Spleen (tissue), 11 donors: ENCODE measurements around the gene GLA. TPM values are rescaled to one million over a fixed set of nuclear protein-coding genes. Genes with fewer than 3 reads are reported as not detected.

Experiments used
- DNase-seq: peaks from one replicate; pipeline ENCODE4 v3.0.0-alpha.2; 2020
- H3K27ac ChIP-seq, 8 donors: fragments of 200-600 bp; sonication (generic) in 7 of 8; 1 replicate in 4 of 8; 2 replicates in 4 of 8; pipeline versions ENCODE4 v1.5.0 to v1.8.0; 2016 to 2021; ENCODE audit warnings: inconsistent platforms in 4 of 8, mild to moderate bottlenecking in 4 of 8, moderate library complexity in 1 of 8
- H3K27me3 ChIP-seq, 7 donors: fragments of 200-600 bp; sonication (generic) in 6 of 7; replicated peaks in 1 of 7; 1 replicate in 4 of 7; 2 replicates in 3 of 7; pipeline versions ENCODE4 v1.5.0 to v1.8.0; 2016 to 2021; ENCODE audit warnings: inconsistent platforms in 3 of 7, mild to moderate bottlenecking in 1 of 7
- H3K36me3 ChIP-seq, 6 donors: fragments of 200-600 bp; sonication (generic) in 5 of 6; 1 replicate in 4 of 6; 2 replicates in 2 of 6; pipeline versions ENCODE4 v1.5.0 to v1.8.0; 2016 to 2021; ENCODE audit warnings: inconsistent platforms in 2 of 6
- H3K4me1 ChIP-seq, 6 donors: fragments of 200-600 bp; sonication (generic) in 5 of 6; 1 replicate in 3 of 6; 2 replicates in 3 of 6; pipeline versions ENCODE4 v1.5.0 to v1.8.0; 2016 to 2021; ENCODE audit warnings: inconsistent platforms in 3 of 6
- H3K4me3 ChIP-seq, 8 donors: fragments of 200-600 bp; sonication (generic) in 7 of 8; 1 replicate in 4 of 8; 2 replicates in 4 of 8; pipeline versions ENCODE4 v1.5.0 to v1.8.0; 2016 to 2021; ENCODE audit warnings: inconsistent platforms in 4 of 8, mild to moderate bottlenecking in 4 of 8, moderate library complexity in 2 of 8
- H3K9me3 ChIP-seq, 8 donors: fragments of 200-600 bp; sonication (generic) in 7 of 8; 1 replicate in 4 of 8; 2 replicates in 4 of 8; pipeline versions ENCODE4 v1.5.0 to v1.8.0; 2016 to 2021; ENCODE audit warnings: inconsistent platforms in 4 of 8
- POLR2A ChIP-seq, 3 donors: fragments of 450-650 bp; IDR thresholded peaks; one replicate each; pipeline ENCODE4 v1.5.1; 2017; ENCODE audit warnings: antibody characterized with exemption in 3 of 3, mild to moderate bottlenecking in 1 of 3
- POLR2AphosphoS5 ChIP-seq, 3 donors: sonication (generic); formaldehyde crosslinking; IDR thresholded peaks; one replicate each; pipeline ENCODE4 v1.5.1; 2017; ENCODE audit warnings: antibody characterized with exemption in 3 of 3
- WGBS, 5 donors: extraction: QIAGEN DNeasy Blood & Tissue Kit in 3 of 5; methylation state at CpG; one replicate each; pipeline versions ENCODE4 v1.1.5 to v1.1.7; 2013 to 2018; 5-methylcytosine and 5-hydroxymethylcytosine counted together
- intact Hi-C: fragments of 100-400 bp; cut with DNase I; formaldehyde crosslinking; loops from one replicate; pipeline ENCODE4 v1.15.0; 2023; ENCODE audit warnings: low total_unique reads
- polyA plus RNA-seq, 3 donors: library from polyadenylated mRNA; stranded (reverse); fragments of 200-250 nt; gene quantifications; one replicate each; pipeline ENCODE4 v1.2.1, GENCODE V29; 2013
- total RNA-seq, 7 donors: library from RNA; depleted of rRNA in 3 of 7; stranded (reverse); fragments of >200 nt in 3 of 7; fragmentation: NEBNext Ultra II Directional in 4 of 7; extraction: Animal tissue kit (Norgen Biotek cat#: 25700) in 4 of 7; gene quantifications; one replicate each; pipeline versions ENCODE4 v1.1.0 to v1.2.1, GENCODE V29; 2016 to 2021
- TF ChIP-seq, protein P1 (sequence below), 11 experiments: fragments of 200-600 bp in 7 of 11; fragments of 450-650 bp in 4 of 11; sonication (generic) in 4 of 11; IDR thresholded peaks in 8 of 11; conservative IDR thresholded peaks in 3 of 11; 1 replicate in 7 of 11; 2 replicates in 4 of 11; pipeline versions ENCODE4 v1.4.0 to v1.8.0; 2016 to 2021; ENCODE audit warnings: antibody characterized with exemption in 11 of 11, inconsistent platforms in 4 of 11, mild to moderate bottlenecking in 1 of 11
- donor health status: healthy with polysubstance abuse.
- donor health status: DM: no; HTN: no; CAD: no; lungs with moderate emphysema.
- donor health status: DM: no; HTN: no; CAD: no.
- donor health status: Bipolar disorder and iron deficiency.
- donor health status: healthy.
- donor health status: DM: no; HTN: no; CAD: no.
- donor health status: DM: yes; HTN: yes; CAD: no.

The GLA gene
- total and polyA plus RNA-seq, 10 donors: 22.9 to 38.5 (median 31.2) TPM

- 37 to 42% (median 39%) methylated on average over 4 of the region's 4 CpGs for WGBS, 5 donors
- Histone ChIP-seq H3K27ac (peak overlapping the region in 4 of 8 donors; percentile 21 to 79 (median 74)), H3K4me1 (peaks cover 0 to 37% (median 0%) of the 10 kb centered on the region in 6 donors), H3K9me3 (no peaks in the 10 kb centered on the region), H3K36me3 (no peaks in the 10 kb centered on the region), H3K4me3 (peak overlapping the region in 3 of 8 donors; percentile 4 to 67 (median 44)), H3K27me3 (no peaks in the 10 kb centered on the region)
- DNase-seq: no peak
- TF ChIP-seq POLR2A (IDR thresholded peaks at IDR 0.05) (no peak), POLR2AphosphoS5 (IDR thresholded peaks at IDR 0.05) (no peak)
- TF ChIP-seq, protein P1, sequence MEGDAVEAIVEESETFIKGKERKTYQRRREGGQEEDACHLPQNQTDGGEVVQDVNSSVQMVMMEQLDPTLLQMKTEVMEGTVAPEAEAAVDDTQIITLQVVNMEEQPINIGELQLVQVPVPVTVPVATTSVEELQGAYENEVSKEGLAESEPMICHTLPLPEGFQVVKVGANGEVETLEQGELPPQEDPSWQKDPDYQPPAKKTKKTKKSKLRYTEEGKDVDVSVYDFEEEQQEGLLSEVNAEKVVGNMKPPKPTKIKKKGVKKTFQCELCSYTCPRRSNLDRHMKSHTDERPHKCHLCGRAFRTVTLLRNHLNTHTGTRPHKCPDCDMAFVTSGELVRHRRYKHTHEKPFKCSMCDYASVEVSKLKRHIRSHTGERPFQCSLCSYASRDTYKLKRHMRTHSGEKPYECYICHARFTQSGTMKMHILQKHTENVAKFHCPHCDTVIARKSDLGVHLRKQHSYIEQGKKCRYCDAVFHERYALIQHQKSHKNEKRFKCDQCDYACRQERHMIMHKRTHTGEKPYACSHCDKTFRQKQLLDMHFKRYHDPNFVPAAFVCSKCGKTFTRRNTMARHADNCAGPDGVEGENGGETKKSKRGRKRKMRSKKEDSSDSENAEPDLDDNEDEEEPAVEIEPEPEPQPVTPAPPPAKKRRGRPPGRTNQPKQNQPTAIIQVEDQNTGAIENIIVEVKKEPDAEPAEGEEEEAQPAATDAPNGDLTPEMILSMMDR (IDR thresholded peaks at IDR 0.05 in 8 of 11, conservative IDR thresholded peaks at IDR 0.05 in 3 of 11): no peak
- intact Hi-C loops: no loop called here
These were observed 24.0 kb downstream of the GLA start for GRCh38 chrX:101383679-101384205.

GRCh38 chrX:101377547-101377946 is 30.2 kb downstream of the GLA start:
- WGBS, 5 donors: 25 to 70% (median 47%) methylated on average over 1 of the region's 1 CpG
- DNase-seq: no peak
- Histone ChIP-seq H3K27ac (peak overlapping the region in 4 of 8 donors; percentile 17 to 66 (median 29)), H3K36me3 (peaks cover 0 to 19% (median 0%) of the 10 kb centered on the region in 6 donors), H3K27me3 (no peaks in the 10 kb centered on the region), H3K4me1 (peaks cover 0 to 8% (median 0%) of the 10 kb centered on the region in 6 donors), H3K9me3 (no peaks in the 10 kb centered on the region), H3K4me3 (no peak overlapping the region)
- no peak for TF ChIP-seq POLR2AphosphoS5 (IDR thresholded peaks at IDR 0.05)
- TF ChIP-seq POLR2A (IDR thresholded peaks at IDR 0.05): no peak
- TF ChIP-seq, protein P1 (IDR thresholded peaks at IDR 0.05 in 8 of 11, conservative IDR thresholded peaks at IDR 0.05 in 3 of 11): no peak
- intact Hi-C loops: no loop called here

DNA sequence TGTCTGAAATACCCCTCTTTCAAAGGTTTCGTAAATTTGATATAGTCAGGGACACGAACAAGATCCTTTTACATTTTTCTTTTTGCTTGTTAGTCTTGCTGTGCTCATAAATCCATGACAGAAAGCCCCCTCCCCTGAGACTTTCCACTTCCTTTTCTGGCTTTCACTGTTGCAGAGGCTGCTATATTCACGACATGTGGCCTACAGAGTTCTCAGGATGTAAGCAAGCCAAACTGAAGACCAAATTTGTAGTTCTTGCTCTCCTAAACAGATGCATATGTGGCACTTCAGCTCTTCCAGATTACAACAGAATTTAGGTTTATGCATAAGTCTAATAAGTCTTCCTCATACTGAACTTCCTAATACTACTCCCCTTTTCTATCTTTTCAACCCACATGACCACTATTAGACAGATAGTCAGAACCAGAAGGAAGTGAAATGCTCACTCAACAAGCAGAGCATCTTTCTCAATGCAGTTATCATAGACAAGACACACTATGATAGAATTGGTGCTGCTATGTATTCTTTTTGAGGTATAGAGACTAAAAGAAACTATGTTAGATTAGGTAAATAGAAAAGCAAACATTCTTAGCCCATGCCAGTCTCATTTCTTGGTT is 36.7 kb downstream of the GLA start:
- TF ChIP-seq POLR2AphosphoS5 (IDR thresholded peaks at IDR 0.05) (no peak), POLR2A (IDR thresholded peaks at IDR 0.05) (no peak)
- TF ChIP-seq, protein P1 (IDR thresholded peaks at IDR 0.05 in 8 of 11, conservative IDR thresholded peaks at IDR 0.05 in 3 of 11): no peak
- H3K27ac ChIP-seq: peak overlapping the region in 2 of 8 donors; percentile 37 to 45
- H3K4me3 ChIP-seq: no peak overlapping the region
- peaks cover 0 to 6% (median 0%) of the 10 kb centered on the region in 7 donors for H3K27me3 ChIP-seq
- H3K36me3 ChIP-seq: peaks cover 0 to 66% (median 0%) of the 10 kb centered on the region in 6 donors
- intact Hi-C loops: no loop called here
- H3K9me3 ChIP-seq: no peaks in the 10 kb centered on the region
- peaks cover 0 to 27% (median 0%) of the 10 kb centered on the region in 6 donors for H3K4me1 ChIP-seq
- 38 to 47% (median 41%) methylated on average over 3 of the region's 3 CpGs for WGBS, 5 donors
- DNase-seq: no peak

DNA sequence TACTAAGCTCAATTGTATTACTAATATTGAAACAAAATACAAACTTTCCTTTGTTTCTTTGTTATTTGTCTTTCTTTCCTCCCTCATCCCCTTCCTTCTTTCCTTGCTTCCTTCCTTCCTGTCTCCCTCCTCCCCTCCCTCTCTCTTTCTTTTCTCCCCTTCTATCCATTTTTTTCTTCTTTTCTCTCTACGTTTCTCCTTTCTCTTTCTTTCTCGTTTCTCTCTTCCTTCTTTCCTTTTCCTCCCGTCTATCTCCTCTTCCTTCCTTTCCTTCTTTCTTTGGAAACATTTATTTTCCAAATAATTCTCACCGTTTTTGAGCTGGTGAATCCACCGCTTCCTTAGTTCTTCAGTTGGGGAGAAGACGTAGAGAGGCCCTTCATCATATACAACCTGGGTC is 38.0 kb downstream of the GLA start:
- WGBS, 5 donors: 61 to 76% (median 70%) methylated on average over 6 of the region's 6 CpGs
- H3K4me1 ChIP-seq: peaks cover 0 to 27% (median 0%) of the 10 kb centered on the region in 6 donors
- intact Hi-C loops: no loop called here
- TF ChIP-seq POLR2A (IDR thresholded peaks at IDR 0.05) (no peak), POLR2AphosphoS5 (IDR thresholded peaks at IDR 0.05) (no peak)
- TF ChIP-seq, protein P1 (IDR thresholded peaks at IDR 0.05 in 8 of 11, conservative IDR thresholded peaks at IDR 0.05 in 3 of 11): no peak
- peaks cover 0 to 76% (median 0%) of the 10 kb centered on the region in 6 donors for H3K36me3 ChIP-seq
- DNase-seq: no peak
- H3K4me3 ChIP-seq: no peak overlapping the region
- peak overlapping the region in 3 of 8 donors; percentile 27 to 45 (median 37) for H3K27ac ChIP-seq
- no peaks in the 10 kb centered on the region for H3K9me3 ChIP-seq
- H3K27me3 ChIP-seq: peaks cover 0 to 6% (median 0%) of the 10 kb centered on the region in 7 donors
